Stimulated activated CD8-positive, alpha-beta memory T cell treated with anti-CD3 and anti-CD28 coated beads, Interleukin-12 subunit alpha, Interleukin-12 subunit beta, amount 100 ng/mL, for 24 hours (primary cell): ENCODE results near the gene CBLC.
A peak's percentile ranks its signal among the peaks of the same experiment; 100 is the strongest.
"Not testable (repeated sequence)": the region's sequence is repeated elsewhere in the genome, so short reads cannot be mapped to it uniquely, and the experiment has no call there.

Experiments used
- DNase-seq: peaks from one replicate; pipeline ENCODE4 v3.0.0-alpha.2; 2020; ENCODE audit errors: extremely low read depth

Gene CBLC

GRCh38 chr19:44765033-44765948, 12.4 kb upstream of the CBLC start:
- DNase-seq = no peak

GRCh38 chr19:44765949-44766335, 11.7 kb upstream of the CBLC start:
- DNase-seq = no peak

- no peak for DNase-seq
Observed at GRCh38 chr19:44767295-44768180, 10.2 kb upstream of the CBLC start.

- DNase-seq = peak; percentile 92
Observed at GRCh38 chr19:44770550-44771257, 7.0 kb upstream of the CBLC start.

GRCh38 chr19:44772144-44772543, 5.5 kb upstream of the CBLC start:
- DNase-seq = not testable (repeated sequence)

GRCh38 chr19:44772959-44773358, 4.7 kb upstream of the CBLC start:
- no peak for DNase-seq

- DNase-seq = no peak
Observed at GRCh38 chr19:44775676-44776240, 1.9 kb upstream of the CBLC start.

GRCh38 chr19:44776402-44777096, 1.1 kb upstream of the CBLC start:
- DNase-seq = no peak

GRCh38 chr19:44779150-44779549, 1.5 kb downstream of the CBLC start:
- no peak for DNase-seq

GRCh38 chr19:44781694-44782093, 4.0 kb downstream of the CBLC start:
- not testable (repeated sequence) for DNase-seq

GRCh38 chr19:44782729-44783128, 5.0 kb downstream of the CBLC start:
- DNase-seq = no peak

GRCh38 chr19:44783545-44783944, 5.9 kb downstream of the CBLC start:
- DNase-seq = no peak

GRCh38 chr19:44785271-44785670, 7.6 kb downstream of the CBLC start:
- DNase-seq = no peak

- no peak for DNase-seq
Observed at GRCh38 chr19:44785993-44786392, 8.3 kb downstream of the CBLC start.

- DNase-seq = no peak
Observed at GRCh38 chr19:44788971-44789370, 11.3 kb downstream of the CBLC start.

- DNase-seq = no peak
Observed at GRCh38 chr19:44789943-44790483, 12.3 kb downstream of the CBLC start.

- DNase-seq = no peak
Observed at GRCh38 chr19:44792281-44792680, 14.6 kb downstream of the CBLC start.

- no peak for DNase-seq
Observed at GRCh38 chr19:44794610-44795009, 16.9 kb downstream of the CBLC start.

GRCh38 chr19:44795398-44795987, 17.8 kb downstream of the CBLC start:
- no peak for DNase-seq

GRCh38 chr19:44796701-44797115, 19.0 kb downstream of the CBLC start:
- DNase-seq = no peak
